Measurements from ENCODE around the gene MBD5.

Gene MBD5

GRCh38 chr2:148521181-148521580 lies 500.3 kb downstream of the MBD5 start:
- Histone ChIP-seq H3K9ac (no peak overlapping the region), H2AFZ (no peak overlapping the region), H3K27me3 (ENCODE audit: control insufficient read depth, insufficient read depth, low read length) (no peaks in the 10 kb centered on the region), H3K9me3 (ENCODE audit: control insufficient read depth, low read length) (no peaks in the 10 kb centered on the region), H3K27ac (no peak overlapping the region), H3K4me2 (ENCODE audit: low read length) (no peak overlapping the region), H3K4me1 (no peaks in the 10 kb centered on the region), H3K4me3 (ENCODE audit: low read depth, low read length) (no peak overlapping the region), H3K36me3 (ENCODE audit: control insufficient read depth, insufficient read depth, low read length) (no peaks in the 10 kb centered on the region), H3K79me2 (no peaks in the 10 kb centered on the region)
- no peak for TF ChIP-seq CTCF (IDR thresholded peaks at IDR 0.05)

- H3K27me3 ChIP-seq (ENCODE audit: control insufficient read depth, insufficient read depth, low read length), result no peaks in the 10 kb centered on the region
These were observed 502.4 kb downstream of the MBD5 start for GRCh38 chr2:148523315-148523714.

GRCh38 chr2:148524519-148524919 lies 503.6 kb downstream of the MBD5 start:
- Histone ChIP-seq H3K36me3 (ENCODE audit: control insufficient read depth, insufficient read depth, low read length) (no peaks in the 10 kb centered on the region), H3K9ac (no peak overlapping the region), H3K27me3 (ENCODE audit: control insufficient read depth, insufficient read depth, low read length) (no peaks in the 10 kb centered on the region), H3K27ac (no peak overlapping the region), H3K4me2 (ENCODE audit: low read length) (no peak overlapping the region), H3K4me3 (ENCODE audit: low read depth, low read length) (no peak overlapping the region), H3K79me2 (no peaks in the 10 kb centered on the region), H3K9me3 (ENCODE audit: control insufficient read depth, low read length) (no peaks in the 10 kb centered on the region), H3K4me1 (no peaks in the 10 kb centered on the region), H2AFZ (no peak overlapping the region)
- TF ChIP-seq CTCF (IDR thresholded peaks at IDR 0.05), result no peak

More at GRCh38 chr2:148523315-148523714, 502.4 kb downstream of the MBD5 start:
- Histone ChIP-seq H3K36me3 (ENCODE audit: control insufficient read depth, insufficient read depth, low read length) (no peaks in the 10 kb centered on the region), H3K4me1 (no peaks in the 10 kb centered on the region), H3K4me2 (ENCODE audit: low read length) (no peak overlapping the region), H3K4me3 (ENCODE audit: low read depth, low read length) (no peak overlapping the region), H3K9me3 (ENCODE audit: control insufficient read depth, low read length) (no peaks in the 10 kb centered on the region), H3K79me2 (no peaks in the 10 kb centered on the region), H2AFZ (no peak overlapping the region), H3K9ac (no peak overlapping the region), H3K27ac (no peak overlapping the region)
- no peak for TF ChIP-seq CTCF (IDR thresholded peaks at IDR 0.05)

GRCh38 chr2:148525130-148525529 lies 504.2 kb downstream of the MBD5 start:
- H3K9me3 ChIP-seq (ENCODE audit: control insufficient read depth, low read length), result no peaks in the 10 kb centered on the region
- H3K79me2 ChIP-seq, result no peaks in the 10 kb centered on the region
- no peaks in the 10 kb centered on the region for H3K27me3 ChIP-seq (ENCODE audit: control insufficient read depth, insufficient read depth, low read length)
- no peaks in the 10 kb centered on the region for H3K4me1 ChIP-seq
- no peak overlapping the region for H3K27ac ChIP-seq
- no peaks in the 10 kb centered on the region for H3K36me3 ChIP-seq (ENCODE audit: control insufficient read depth, insufficient read depth, low read length)
- H2AFZ ChIP-seq, result no peak overlapping the region
- no peak overlapping the region for H3K9ac ChIP-seq
- H3K4me2 ChIP-seq (ENCODE audit: low read length), result no peak overlapping the region
- H3K4me3 ChIP-seq (ENCODE audit: low read depth, low read length), result no peak overlapping the region
- TF ChIP-seq CTCF (IDR thresholded peaks at IDR 0.05), result no peak

GRCh38 chr2:148526509-148527346 lies 505.8 kb downstream of the MBD5 start:
- Histone ChIP-seq H3K4me3 (ENCODE audit: low read depth, low read length) (no peak overlapping the region), H3K9me3 (ENCODE audit: control insufficient read depth, low read length) (no peaks in the 10 kb centered on the region), H3K36me3 (ENCODE audit: control insufficient read depth, insufficient read depth, low read length) (no peaks in the 10 kb centered on the region), H3K4me2 (ENCODE audit: low read length) (no peak overlapping the region), H2AFZ (no peak overlapping the region), H3K27me3 (ENCODE audit: control insufficient read depth, insufficient read depth, low read length) (no peaks in the 10 kb centered on the region), H3K27ac (no peak overlapping the region), H3K79me2 (no peaks in the 10 kb centered on the region), H3K9ac (no peak overlapping the region), H3K4me1 (no peaks in the 10 kb centered on the region)
- TF ChIP-seq CTCF (IDR thresholded peaks at IDR 0.05), result no peak
